GM12874 (cell line): ENCODE results near the gene USP16.

ENCODE experiments used
- TF ChIP-seq, protein P1 (sequence below): IDR thresholded peaks from 2 replicates; pipeline ENCODE4 v1.5.1; 2011; ENCODE audit warnings: low read depth, mild to moderate bottlenecking, control low read depth, low read length, moderate library complexity; ENCODE audit not compliant: insufficient read depth

Gene USP16

GRCh38 chr21:29022166-29022565 is 2.3 kb upstream of the USP16 start:
- TF ChIP-seq, protein P1, sequence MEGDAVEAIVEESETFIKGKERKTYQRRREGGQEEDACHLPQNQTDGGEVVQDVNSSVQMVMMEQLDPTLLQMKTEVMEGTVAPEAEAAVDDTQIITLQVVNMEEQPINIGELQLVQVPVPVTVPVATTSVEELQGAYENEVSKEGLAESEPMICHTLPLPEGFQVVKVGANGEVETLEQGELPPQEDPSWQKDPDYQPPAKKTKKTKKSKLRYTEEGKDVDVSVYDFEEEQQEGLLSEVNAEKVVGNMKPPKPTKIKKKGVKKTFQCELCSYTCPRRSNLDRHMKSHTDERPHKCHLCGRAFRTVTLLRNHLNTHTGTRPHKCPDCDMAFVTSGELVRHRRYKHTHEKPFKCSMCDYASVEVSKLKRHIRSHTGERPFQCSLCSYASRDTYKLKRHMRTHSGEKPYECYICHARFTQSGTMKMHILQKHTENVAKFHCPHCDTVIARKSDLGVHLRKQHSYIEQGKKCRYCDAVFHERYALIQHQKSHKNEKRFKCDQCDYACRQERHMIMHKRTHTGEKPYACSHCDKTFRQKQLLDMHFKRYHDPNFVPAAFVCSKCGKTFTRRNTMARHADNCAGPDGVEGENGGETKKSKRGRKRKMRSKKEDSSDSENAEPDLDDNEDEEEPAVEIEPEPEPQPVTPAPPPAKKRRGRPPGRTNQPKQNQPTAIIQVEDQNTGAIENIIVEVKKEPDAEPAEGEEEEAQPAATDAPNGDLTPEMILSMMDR, result no peak

DNA sequence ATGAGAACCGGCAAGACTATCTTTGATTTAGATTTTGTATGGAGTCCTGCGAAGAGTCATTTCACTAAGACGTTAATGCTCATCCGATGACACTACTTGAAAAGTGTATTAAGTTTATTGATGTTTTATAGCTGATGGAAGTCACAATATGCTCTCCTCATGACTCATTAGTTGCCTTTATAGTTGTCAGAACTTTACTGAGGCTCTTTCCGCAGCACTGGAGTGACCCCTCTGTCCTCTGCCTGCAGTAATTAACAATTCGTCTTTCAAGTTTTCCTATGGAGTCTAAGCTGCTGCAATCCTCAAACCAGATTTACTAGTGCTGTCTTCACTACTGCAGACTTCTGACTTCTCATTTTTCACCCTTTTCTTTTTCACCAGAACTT is 853 bp downstream of the USP16 start:
- TF ChIP-seq, protein P1, result no peak

DNA sequence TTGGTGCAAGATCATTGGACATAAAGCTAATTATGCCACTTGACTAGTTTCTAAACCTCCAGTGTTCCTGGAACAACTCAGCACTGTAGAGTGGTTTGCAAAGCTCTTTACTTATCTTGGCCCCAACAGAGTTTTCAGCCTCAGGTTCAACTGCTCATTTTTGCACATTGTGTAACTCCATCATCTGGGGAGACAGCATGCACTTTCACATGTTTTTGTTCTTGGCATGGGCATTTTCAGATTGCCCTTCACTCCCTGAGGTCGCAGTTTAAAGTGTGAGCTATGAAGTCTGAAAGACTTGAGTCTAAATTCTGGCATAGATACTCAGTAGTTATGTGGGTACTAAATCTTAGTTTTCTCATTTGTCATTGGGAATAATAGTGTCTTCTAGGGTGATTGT is 5.1 kb downstream of the USP16 start:
- TF ChIP-seq, protein P1, result no peak

- TF ChIP-seq, protein P1, result no peak
Measured at GRCh38 chr21:29030909-29031308, 6.4 kb downstream of the USP16 start.

DNA sequence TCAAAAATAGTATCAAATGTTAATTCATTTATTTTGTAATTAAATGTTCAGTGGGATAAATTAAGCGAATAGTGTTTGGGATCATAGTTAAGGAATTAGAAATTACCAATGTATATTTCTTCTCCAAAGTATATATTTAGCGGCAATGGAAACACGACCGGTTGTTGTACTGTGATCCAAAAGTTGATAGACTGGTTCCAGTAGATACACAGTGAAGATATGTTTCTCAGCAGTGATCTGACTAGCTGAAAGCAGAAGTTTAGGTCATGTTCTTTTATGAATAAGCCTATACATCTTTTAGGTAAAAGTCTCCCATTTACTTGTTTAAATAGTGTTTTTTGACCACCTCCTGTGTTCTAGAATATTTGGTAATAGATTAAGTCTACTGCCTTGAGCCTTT is 8.8 kb downstream of the USP16 start:
- TF ChIP-seq, protein P1, result no peak

DNA sequence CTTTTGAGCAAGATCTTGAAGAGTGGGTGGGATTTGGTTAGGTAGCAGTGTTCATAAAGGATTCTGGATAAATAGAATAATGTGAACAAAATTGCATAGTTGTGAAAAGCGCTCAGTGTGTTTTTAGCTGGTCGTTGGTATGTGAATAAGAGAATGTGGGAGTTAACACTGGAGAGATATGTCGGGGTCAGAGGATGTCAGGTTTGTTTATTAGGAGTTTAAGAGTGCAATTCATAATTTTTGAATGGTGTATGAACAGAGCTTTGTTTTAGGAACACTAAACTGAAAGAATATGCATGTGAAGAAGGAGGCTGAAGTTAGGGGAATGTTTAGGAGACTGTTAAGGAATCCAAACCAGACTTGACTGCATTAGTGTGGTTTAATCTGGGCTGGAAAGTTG is 9.4 kb downstream of the USP16 start:
- TF ChIP-seq, protein P1, result no peak

DNA sequence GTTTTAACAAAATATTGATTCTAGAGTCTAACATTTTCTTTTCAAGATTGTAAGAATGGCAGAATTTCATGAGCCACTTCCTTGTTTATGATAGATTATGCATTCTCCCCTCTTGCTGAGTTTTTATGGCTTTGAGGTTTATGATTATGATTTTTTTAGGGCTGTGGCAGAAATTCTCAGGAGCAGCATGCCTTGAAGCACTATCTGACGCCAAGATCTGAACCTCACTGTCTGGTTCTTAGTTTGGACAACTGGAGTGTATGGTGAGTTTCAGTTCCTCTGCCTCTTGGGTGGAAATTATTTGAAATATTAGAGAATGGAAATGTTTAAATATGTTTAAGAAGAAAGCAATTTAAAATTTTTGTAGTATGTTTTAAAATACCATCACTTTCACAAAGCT is 10.2 kb downstream of the USP16 start:
- TF ChIP-seq, protein P1, result no peak

DNA sequence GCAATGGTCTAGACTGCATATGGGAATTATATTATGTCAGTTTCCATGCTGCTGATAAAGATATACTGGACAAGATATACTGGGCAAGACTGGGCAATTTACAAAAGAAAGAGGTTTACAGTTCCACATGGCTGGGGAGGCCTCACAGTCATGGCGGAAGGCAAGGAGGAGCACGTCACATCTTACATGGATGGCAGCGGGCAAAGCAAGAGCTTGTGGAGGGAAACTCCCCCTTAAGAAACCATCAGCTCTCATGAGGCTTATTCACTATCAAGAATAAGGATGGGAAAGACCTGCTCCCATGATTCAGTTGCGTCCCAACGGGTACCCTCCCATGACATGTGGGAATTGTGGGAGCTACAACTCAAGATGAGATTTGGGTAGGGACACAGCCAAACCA is 27.8 kb downstream of the USP16 start:
- TF ChIP-seq, protein P1, result no peak
